Astrocyte (in vitro differentiated cells and primary cell): Measurements from ENCODE around the gene GP2. TPM values are rescaled to one million over a fixed set of nuclear protein-coding genes. Genes with fewer than 3 reads are reported as not detected.

Source experiments
- DNase-seq: peaks from one replicate; pipeline ENCODE4 v3.0.0-alpha.2; 2010; ENCODE audit warnings: low read depth
- FAIRE-seq: peaks from 2 replicates; lab custom pipeline; 2011; peaks lifted over from hg19 to GRCh38; lab: Jason Lieb, UNC
- H2AFZ ChIP-seq: 2 replicates; pipeline ENCODE4 v1.6.0; 2012; ENCODE audit warnings: low read depth, low read length, inconsistent platforms
- H3K27ac ChIP-seq: 2 replicates; pipeline ENCODE4 v1.5.1; 2011; ENCODE audit warnings: low read depth, low read length, inconsistent platforms
- H3K27me3 ChIP-seq: 2 replicates; pipeline ENCODE4 v1.6.0; 2011; ENCODE audit warnings: low read length, inconsistent platforms; ENCODE audit not compliant: insufficient read depth
- H3K36me3 ChIP-seq: 2 replicates; pipeline ENCODE4 v1.5.1; 2011; ENCODE audit warnings: low read length, inconsistent platforms; ENCODE audit not compliant: insufficient read depth
- H3K4me1 ChIP-seq: 2 replicates; pipeline ENCODE4 v1.5.1; 2011; ENCODE audit warnings: low read length, inconsistent platforms; ENCODE audit not compliant: insufficient read depth
- H3K4me2 ChIP-seq: 2 replicates; pipeline ENCODE4 v1.6.0; 2012; ENCODE audit warnings: low read length, inconsistent platforms
- H3K4me3 ChIP-seq: 2 replicates; pipeline ENCODE4 v1.5.1; 2011; ENCODE audit warnings: low read depth, mild to moderate bottlenecking, low read length, inconsistent platforms; ENCODE audit not compliant: insufficient read depth
- H3K79me2 ChIP-seq: 2 replicates; pipeline ENCODE4 v1.6.0; 2012; ENCODE audit warnings: mild to moderate bottlenecking, low read length, inconsistent platforms; ENCODE audit not compliant: insufficient read depth
- H3K9ac ChIP-seq: 2 replicates; pipeline ENCODE4 v1.6.0; 2012; ENCODE audit warnings: mild to moderate bottlenecking, low read length, inconsistent platforms
- H3K9me3 ChIP-seq: 2 replicates; pipeline ENCODE4 v1.5.1; 2012; ENCODE audit warnings: low read depth, mild to moderate bottlenecking, low read length, inconsistent platforms; ENCODE audit not compliant: insufficient read depth
- H4K20me1 ChIP-seq: 2 replicates; pipeline ENCODE4 v1.6.0; 2012; ENCODE audit warnings: low read length, inconsistent platforms; ENCODE audit not compliant: insufficient read depth
- H3K27ac Mint-ChIP-seq: one replicate; pipeline ENCODE4 v1.8.0; 2021; ENCODE audit warnings: mild to moderate bottlenecking, mixed read lengths; ENCODE audit not compliant: unreplicated experiment
- H3K27me3 Mint-ChIP-seq: one replicate; pipeline ENCODE4 v1.8.0; 2021; ENCODE audit warnings: low read depth, mixed read lengths; ENCODE audit not compliant: unreplicated experiment
- H3K36me3 Mint-ChIP-seq: one replicate; pipeline ENCODE4 v1.8.0; 2021; ENCODE audit warnings: low read depth, mixed read lengths; ENCODE audit not compliant: unreplicated experiment
- H3K4me1 Mint-ChIP-seq: one replicate; pipeline ENCODE4 v1.8.0; 2021; ENCODE audit warnings: low read depth, mixed read lengths; ENCODE audit not compliant: unreplicated experiment
- H3K4me3 Mint-ChIP-seq: one replicate; pipeline ENCODE4 v1.8.0; 2021; ENCODE audit warnings: mild to moderate bottlenecking, moderate library complexity, mixed read lengths; ENCODE audit not compliant: unreplicated experiment
- H3K9me3 Mint-ChIP-seq: one replicate; pipeline ENCODE4 v1.8.0; 2021; ENCODE audit warnings: mild to moderate bottlenecking, mixed read lengths; ENCODE audit not compliant: unreplicated experiment
- EZH2 ChIP-seq: IDR thresholded peaks from 2 replicates; pipeline ENCODE4 v1.6.1; 2012; ENCODE audit warnings: mild to moderate bottlenecking, low read length, inconsistent platforms; ENCODE audit not compliant: insufficient read depth
- total RNA-seq: library from RNA; stranded (reverse); gene quantifications from 2 replicates; pipeline ENCODE4 v1.2.1, GENCODE V29; 2021
- TF ChIP-seq, protein P1 (sequence below): IDR thresholded peaks from 2 replicates; pipeline ENCODE4 v1.5.1; 2011; ENCODE audit warnings: low read depth, mild to moderate bottlenecking, inconsistent platforms, low read length, moderate library complexity; ENCODE audit not compliant: insufficient read depth

The GP2 gene
- total RNA-seq, 1 donor from 2014 or later, result not detected

DNA sequence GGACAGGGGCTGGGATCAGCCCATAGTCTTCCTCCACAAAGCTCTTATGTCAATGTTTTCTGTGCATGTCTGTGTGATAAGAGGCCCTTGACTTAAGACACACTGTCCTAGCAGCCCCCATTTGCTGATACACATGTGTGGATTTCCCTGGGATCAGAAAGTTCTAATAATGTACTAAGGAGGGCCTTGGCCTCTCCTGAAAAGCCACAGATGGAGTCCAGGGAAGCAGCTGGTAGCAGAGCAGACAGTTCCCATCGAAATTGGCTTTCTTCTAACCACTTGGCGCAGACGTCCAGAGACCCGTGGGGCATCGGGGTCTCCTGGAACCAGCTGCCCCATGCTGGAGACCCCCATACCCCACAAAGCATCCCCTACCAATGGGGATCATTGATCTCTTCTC lies 4.3 kb upstream of the GP2 start:
- Mint-ChIP-seq H3K27ac (no peak overlapping the region), H3K36me3 (no peaks in the 10 kb centered on the region), H3K9me3 (no peaks in the 10 kb centered on the region), H3K4me3 (no peak overlapping the region), H3K27me3 (peaks cover 31% of the 10 kb centered on the region), H3K4me1 (no peaks in the 10 kb centered on the region)
- TF ChIP-seq, protein P1, sequence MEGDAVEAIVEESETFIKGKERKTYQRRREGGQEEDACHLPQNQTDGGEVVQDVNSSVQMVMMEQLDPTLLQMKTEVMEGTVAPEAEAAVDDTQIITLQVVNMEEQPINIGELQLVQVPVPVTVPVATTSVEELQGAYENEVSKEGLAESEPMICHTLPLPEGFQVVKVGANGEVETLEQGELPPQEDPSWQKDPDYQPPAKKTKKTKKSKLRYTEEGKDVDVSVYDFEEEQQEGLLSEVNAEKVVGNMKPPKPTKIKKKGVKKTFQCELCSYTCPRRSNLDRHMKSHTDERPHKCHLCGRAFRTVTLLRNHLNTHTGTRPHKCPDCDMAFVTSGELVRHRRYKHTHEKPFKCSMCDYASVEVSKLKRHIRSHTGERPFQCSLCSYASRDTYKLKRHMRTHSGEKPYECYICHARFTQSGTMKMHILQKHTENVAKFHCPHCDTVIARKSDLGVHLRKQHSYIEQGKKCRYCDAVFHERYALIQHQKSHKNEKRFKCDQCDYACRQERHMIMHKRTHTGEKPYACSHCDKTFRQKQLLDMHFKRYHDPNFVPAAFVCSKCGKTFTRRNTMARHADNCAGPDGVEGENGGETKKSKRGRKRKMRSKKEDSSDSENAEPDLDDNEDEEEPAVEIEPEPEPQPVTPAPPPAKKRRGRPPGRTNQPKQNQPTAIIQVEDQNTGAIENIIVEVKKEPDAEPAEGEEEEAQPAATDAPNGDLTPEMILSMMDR, result no peak
- TF ChIP-seq EZH2, result no peak
- FAIRE-seq (no peak), DNase-seq (no peak)
- no peak overlapping the region for H3K27ac ChIP-seq
- no peak overlapping the region for H2AFZ ChIP-seq
- no peaks in the 10 kb centered on the region for H3K79me2 ChIP-seq
- H4K20me1 ChIP-seq, result no peaks in the 10 kb centered on the region
- H3K4me2 ChIP-seq, result no peak overlapping the region
- H3K9ac ChIP-seq, result no peak overlapping the region
- H3K9me3 ChIP-seq, result peaks cover 2% of the 10 kb centered on the region
- H3K4me3 ChIP-seq, result no peak overlapping the region
- no peaks in the 10 kb centered on the region for H3K4me1 ChIP-seq
- no peaks in the 10 kb centered on the region for H3K27me3 ChIP-seq
- H3K36me3 ChIP-seq, result no peaks in the 10 kb centered on the region

DNA sequence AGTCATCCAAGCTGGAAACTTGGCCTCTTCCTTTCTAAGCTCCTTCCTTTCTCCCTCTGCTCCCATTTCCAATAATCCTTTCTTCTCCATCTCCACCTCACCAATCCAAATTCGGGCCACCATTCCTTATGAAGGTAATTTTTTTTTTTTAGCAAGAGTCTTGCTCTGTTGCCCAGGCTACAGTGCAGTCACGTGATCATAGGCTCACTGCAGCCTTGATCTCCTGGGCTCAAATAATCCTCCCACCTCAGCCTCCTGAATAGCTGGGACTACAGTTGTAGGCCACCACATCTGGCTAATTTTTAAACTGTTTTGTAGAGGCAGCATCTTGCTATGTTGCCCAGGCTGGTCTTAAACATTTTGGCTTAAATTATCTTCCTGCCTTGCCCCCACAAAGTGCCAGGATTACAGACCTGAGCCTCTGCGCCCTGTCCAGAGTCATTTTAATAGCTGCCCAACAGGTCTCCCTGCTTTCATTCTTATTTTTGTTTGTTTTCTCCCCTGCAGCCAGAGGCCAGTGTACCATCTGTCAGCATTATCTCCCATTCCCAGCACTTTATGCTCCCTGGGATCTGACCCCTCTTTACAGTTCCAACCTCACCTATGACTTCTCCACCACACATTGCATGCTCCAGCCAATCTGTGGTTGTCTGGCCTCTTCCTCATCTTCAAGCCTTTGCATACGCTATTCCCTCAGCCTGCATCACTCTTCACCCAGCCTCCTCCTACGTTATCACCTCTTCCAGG lies 2.3 kb upstream of the GP2 start:
- Histone ChIP-seq H3K4me1 (no peaks in the 10 kb centered on the region), H3K9me3 (peaks cover 2% of the 10 kb centered on the region), H3K4me3 (no peak overlapping the region), H3K4me2 (no peak overlapping the region), H3K36me3 (no peaks in the 10 kb centered on the region), H2AFZ (no peak overlapping the region), H3K79me2 (no peaks in the 10 kb centered on the region), H3K27ac (no peak overlapping the region), H3K9ac (no peak overlapping the region), H3K27me3 (no peaks in the 10 kb centered on the region), H4K20me1 (no peaks in the 10 kb centered on the region)
- Mint-ChIP-seq H3K36me3 (no peaks in the 10 kb centered on the region), H3K4me1 (no peaks in the 10 kb centered on the region), H3K27me3 (peaks cover 17% of the 10 kb centered on the region), H3K9me3 (no peaks in the 10 kb centered on the region), H3K27ac (no peak overlapping the region), H3K4me3 (no peak overlapping the region)
- DNase-seq (no peak), FAIRE-seq (no peak)
- TF ChIP-seq, protein P1, result no peak
- no peak for TF ChIP-seq EZH2

GRCh38 chr16:20326321-20326720 lies 992 bp downstream of the GP2 start:
- Histone ChIP-seq H3K4me1 (no peaks in the 10 kb centered on the region), H3K4me2 (no peak overlapping the region), H3K4me3 (no peak overlapping the region), H3K9ac (no peak overlapping the region), H3K27ac (no peak overlapping the region), H3K36me3 (no peaks in the 10 kb centered on the region), H3K9me3 (no peaks in the 10 kb centered on the region), H2AFZ (no peak overlapping the region), H4K20me1 (no peaks in the 10 kb centered on the region), H3K27me3 (no peaks in the 10 kb centered on the region), H3K79me2 (no peaks in the 10 kb centered on the region)
- Mint-ChIP-seq H3K4me3 (no peak overlapping the region), H3K27me3 (peaks cover 26% of the 10 kb centered on the region), H3K4me1 (no peaks in the 10 kb centered on the region), H3K9me3 (no peaks in the 10 kb centered on the region), H3K27ac (no peak overlapping the region), H3K36me3 (no peaks in the 10 kb centered on the region)
- no peak for DNase-seq
- no peak for TF ChIP-seq EZH2
- TF ChIP-seq, protein P1, result no peak
- FAIRE-seq, result no peak
